Right lobe of liver (tissue), 4 donors: ENCODE measurements around the gene FOXN1.

ENCODE experiments used
- CTCF ChIP-seq, 4 donors: fragments of 200-600 bp in 3 of 4; fragments of 450-650 bp in 1 of 4; IDR thresholded peaks; one replicate each; pipeline versions ENCODE4 v1.5.1 to v1.8.0; 2016 to 2022; ENCODE audit warnings: antibody characterized with exemption in 4 of 4, mild to moderate bottlenecking in 2 of 4
- POLR2A ChIP-seq: fragments of 450-650 bp; IDR thresholded peaks from one replicate; pipeline ENCODE4 v1.6.1; 2017; ENCODE audit warnings: antibody characterized with exemption, mild to moderate bottlenecking
- donor health status: DM: no; HTN: no; CAD: no.
- donor health status: DM: no; HTN: no; CAD: no.
- donor health status: DM: no; HTN: yes; CAD: no.

GRCh38 chr17:28573040-28573380 lies 66.9 kb downstream of the FOXN1 start:
- TF ChIP-seq CTCF (IDR thresholded peaks at IDR 0.05) (no peak), POLR2A (no peak)
